GM21367 (cell line): ENCODE measurements around the gene DAB2IP.

ENCODE experiments used
- ATAC-seq: cut with Tn5 transposase; IDR thresholded peaks from one replicate; pipeline ENCODE4 v1.9.1; 2021; ENCODE audit not compliant: unreplicated experiment

Gene DAB2IP

GRCh38 chr9:121773954-121774714 is 122.7 kb downstream of the DAB2IP start:
- ATAC-seq = no peak

- no peak for ATAC-seq
Measured at GRCh38 chr9:121774715-121775613, 123.5 kb downstream of the DAB2IP start.

GRCh38 chr9:121776001-121776738 is 124.7 kb downstream of the DAB2IP start:
- no peak for ATAC-seq

DNA sequence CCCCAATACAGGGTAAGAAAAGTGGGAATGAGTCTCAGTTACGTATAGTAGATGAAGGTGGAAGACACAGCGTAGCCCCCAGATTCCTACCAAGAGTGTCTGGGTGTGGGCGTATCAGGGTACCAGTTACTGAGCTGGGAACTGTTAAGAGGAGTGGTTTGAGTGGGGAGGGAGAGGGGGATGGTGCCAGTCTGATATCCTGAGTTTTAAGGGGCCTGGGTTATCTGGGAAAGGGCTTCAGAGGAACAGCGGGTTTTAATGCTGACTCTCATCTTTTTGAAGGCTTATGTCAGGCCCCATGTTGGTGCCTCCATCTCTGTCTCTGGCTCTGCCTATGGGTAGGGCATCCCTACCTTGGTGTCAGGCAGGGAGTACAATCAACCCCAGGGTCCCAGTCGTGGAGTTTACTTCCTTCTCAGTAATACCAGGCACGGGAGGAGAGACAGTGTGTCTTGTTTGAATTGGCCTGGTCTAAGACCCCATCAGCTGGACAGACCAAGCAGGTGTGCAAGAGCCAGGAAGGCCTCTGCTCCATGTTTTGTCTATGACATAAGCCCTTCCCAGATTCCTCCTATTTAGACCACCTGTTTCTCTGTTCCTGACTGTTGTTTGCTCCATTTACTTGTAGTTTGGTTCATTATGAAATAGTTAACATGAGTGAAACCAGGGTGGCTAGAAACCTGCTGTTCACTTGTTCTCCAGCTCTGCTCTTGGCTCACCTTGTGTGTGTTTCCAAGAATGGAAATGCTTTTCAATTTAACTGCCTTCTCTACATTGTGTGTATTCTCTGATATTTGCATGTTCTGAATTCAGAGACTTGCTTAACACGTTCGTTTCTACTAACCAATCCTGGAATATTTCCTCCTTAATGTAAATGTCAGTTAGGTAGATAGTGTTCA is 125.6 kb downstream of the DAB2IP start:
- ATAC-seq = no peak

DNA sequence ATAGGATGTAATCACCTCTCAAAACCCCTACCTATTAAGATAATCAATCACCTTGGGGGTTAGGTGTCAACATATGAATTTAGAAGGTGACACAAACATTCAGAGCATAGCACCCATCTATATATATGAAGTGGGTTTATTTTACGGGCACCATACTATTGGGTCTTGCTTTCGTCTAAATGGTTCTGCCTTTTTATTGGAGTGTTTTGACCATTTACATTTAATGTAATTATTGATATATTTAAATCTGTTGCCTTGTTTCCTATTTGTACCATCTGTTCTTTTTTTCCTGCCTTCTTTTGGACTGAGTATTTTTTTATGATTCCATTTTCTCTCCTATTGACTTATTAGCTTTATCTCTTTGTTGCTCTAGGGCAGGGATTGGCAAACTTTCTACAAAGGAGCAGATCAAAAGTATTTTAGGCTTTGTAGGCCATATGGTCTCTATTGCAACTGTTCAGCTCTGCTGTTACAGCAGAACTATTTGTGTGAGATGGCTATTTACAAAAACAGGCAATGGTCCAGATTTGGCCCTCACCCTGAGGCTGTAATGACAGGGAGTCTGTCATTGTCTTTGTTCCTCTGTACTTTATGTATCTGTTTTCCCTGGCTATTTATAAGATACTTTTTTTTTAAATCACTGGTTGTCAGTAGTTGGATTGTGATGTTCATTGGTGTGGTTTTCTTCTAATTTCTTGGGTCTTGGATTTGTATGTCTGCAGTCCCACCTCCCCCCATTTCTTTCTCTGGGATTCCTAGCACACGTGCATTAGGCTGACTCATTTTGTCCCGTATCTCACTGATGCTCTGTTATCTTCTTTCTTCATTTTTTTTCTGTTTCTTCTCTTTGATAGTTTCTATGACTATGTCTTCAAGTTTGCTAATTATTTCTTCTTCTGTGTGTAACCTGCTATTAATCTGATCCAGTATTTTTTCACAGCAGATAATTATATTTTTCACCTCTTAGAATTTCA is 127.1 kb downstream of the DAB2IP start:
- ATAC-seq = no peak

GRCh38 chr9:121779381-121780117 is 128.1 kb downstream of the DAB2IP start:
- no peak for ATAC-seq

GRCh38 chr9:121780177-121781040 is 129.0 kb downstream of the DAB2IP start:
- no peak for ATAC-seq

- ATAC-seq = no peak
Measured at GRCh38 chr9:121781145-121781548, 129.7 kb downstream of the DAB2IP start.

GRCh38 chr9:121781701-121782464 is 130.4 kb downstream of the DAB2IP start:
- ATAC-seq = no peak

DNA sequence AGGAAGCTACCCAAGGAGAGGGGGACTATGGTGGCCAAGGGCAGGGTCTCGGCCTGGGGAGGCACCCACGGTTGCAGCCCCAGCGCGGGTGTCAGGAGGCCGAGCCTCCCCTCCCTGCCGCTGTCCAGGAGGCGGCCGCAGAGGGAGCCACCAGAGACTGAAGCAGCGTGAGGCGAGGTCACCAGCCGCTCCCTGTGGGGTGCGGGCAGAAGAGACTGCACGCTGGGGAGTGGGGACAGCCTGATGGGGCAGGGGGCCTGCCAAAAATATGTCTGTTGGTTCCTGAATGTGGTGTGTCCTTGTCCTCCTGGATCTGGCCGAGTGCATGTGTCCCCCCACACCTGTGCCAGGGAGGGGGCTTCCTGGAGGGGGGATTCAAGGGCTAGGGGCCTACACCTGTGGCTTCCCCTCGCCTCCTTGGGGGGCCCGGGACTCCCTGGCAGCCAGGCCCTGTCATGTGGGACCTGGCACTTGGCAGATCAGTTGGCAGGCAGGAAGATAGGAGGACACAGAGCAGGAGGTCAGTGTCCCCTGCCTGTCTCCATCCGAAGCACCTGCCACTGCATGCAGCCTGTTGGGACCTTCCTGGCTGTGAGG is 131.2 kb downstream of the DAB2IP start:
- ATAC-seq = no peak

DNA sequence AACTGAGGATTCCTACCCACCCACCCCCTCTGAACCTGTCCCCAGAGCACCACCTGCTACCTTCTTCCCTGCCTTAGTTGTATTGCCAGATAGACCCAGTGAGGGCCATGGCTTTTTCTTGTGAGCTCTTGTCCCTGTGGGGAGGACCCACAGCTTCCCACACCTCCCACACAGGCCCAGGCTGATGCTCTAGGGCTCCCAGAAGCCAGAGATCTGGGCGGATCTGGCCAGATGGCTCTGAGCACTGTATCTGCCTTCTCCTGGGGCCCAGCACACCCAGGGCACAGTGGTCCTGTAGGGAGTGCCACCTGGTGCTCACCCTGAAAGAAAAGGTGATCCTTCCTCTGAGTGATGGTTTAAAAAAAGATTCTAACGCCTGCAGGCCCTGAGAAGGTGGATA is 131.7 kb downstream of the DAB2IP start:
- ATAC-seq = no peak

DNA sequence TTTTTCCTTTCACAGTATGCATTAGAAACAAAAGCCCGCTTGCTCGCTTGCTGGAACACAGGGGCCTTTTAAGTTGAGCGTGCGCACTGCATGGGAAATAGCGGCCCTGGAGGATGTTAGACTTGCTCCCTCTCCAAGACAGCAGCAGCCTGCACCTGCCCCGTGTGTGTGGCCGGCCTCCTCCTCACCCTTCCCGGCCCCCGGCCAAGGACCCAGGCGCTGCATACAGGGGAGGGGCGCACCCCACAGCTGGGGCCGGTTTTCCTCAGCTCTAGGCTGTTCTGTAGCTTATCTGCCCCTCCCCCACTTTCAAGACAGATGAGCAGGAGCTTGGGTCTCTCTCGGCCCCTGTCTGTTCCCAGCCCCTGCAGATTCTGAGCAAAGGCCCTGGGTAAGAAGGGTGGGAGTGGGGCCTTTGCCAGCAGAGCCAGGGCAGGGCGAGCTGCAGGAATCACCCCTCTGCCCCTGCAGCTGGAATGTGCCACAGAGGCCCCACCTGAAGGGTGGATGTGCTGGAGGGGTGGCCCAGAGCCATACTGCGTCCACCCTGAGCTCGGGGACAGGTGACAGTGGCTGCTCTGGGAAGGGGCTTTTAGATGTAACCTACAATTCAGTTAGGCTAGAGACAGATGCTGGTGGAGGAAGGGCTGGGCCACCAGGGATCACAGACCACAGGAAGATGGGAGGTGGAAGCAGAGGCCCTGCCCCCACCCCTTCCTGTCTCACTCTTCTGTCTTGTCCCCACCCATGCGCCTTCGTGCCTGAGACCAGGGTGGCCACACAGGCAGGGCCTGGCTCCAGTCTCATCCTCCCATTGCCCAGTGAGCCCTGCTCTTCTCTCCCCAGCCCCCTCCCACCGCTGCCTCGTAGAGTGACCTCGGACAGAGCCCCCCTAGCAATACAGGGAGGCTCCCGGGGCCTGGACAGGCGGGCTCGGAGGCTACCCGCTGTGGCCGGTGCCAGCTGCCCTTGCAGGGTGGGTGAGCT is 132.4 kb downstream of the DAB2IP start:
- ATAC-seq = no peak

- ATAC-seq = no peak
Measured at GRCh38 chr9:121784731-121785411, 133.4 kb downstream of the DAB2IP start.

- no peak for ATAC-seq
Measured at GRCh38 chr9:121785673-121786542, 134.5 kb downstream of the DAB2IP start.
